ENCODE results near the gene PLPP6. TPM values are rescaled to one million over a fixed set of nuclear protein-coding genes. Genes with fewer than 3 reads are reported as not detected.

Gene PLPP6
- total RNA-seq, 1 donor from 2014 or later = 11.4 TPM

GRCh38 chr9:4662989-4663792 lies 1.1 kb downstream of the PLPP6 start:
- DNase-seq (ENCODE audit: low spot score) = no peak

GRCh38 chr9:4663956-4664355 lies 1.9 kb downstream of the PLPP6 start:
- DNase-seq (ENCODE audit: low spot score) = no peak

DNA sequence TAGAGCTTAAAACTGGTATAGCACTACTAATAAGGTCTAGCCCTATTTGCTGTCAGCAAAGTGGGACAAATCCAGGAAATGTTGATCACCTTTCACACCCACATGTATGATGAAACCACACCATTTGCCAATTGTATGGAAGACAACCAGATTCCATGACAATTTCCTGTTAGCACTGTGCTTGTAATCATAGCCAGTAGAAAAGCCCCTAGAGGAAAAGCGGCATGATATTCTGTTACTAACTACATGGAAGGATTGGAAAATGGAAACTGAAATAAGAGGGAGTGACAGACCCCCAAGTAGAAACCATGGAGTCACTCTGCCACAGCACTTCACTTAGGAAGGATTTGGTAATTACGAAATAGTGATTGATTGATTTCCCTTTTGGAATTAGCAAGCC lies 3.3 kb downstream of the PLPP6 start:
- no peak for DNase-seq (ENCODE audit: low spot score)

DNA sequence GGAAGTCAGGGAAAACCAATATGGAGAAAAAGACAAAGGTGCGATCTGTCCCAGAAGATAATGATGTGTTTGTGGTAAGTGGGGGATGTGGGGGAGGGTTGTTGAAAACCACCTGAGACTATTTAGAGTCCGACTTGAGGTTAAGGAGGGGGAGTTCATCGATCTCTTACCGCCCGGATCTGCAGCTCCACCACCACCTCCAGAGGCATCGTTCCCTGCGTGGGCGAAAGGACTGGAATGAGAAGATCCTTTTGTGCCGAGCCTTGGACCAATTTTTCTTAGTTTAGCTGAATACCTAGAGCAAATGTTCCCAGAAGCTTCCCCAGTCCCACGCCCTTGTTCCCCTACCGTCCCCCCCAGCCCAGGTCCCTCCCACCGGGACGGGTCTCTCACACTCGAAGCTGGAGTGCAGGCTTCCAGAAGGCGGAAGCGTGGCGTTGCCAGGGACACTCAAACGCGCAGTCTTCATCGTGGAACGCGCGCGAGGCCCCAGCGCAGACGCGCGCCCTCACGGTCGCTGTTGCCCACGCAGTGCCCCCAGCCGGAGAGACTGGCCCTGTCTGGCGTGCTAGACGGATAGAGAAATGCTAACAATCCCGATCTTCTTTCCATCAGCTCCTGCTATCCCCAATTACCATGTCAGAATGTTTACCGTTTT lies 4.1 kb downstream of the PLPP6 start, which contains the start of gene SPATA6L:
SPATA6L (minus strand) TSS at position 439 of the 658 bp plus-strand sequence; CDS start at position 209, 230 bp downstream.
- DNase-seq (ENCODE audit: low spot score) = peak; percentile 56

DNA sequence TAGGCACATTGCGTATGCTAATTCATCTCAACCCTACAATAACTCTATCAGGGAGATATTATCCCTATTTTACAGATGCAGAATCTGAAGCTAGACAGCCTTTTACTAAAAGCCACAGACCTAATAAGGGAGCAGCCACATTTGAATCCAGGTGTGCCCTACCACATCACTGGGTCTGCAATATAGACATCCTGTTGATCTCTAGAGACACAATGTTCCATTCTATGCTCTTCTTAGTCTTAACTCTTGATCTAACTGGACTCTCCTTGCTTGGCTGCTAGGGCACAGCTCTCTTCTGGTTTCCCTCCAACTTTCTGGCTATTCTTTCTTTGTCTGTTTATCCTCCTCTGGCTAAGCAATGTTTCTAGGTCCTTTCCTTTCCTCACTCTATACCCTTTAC lies 5.6 kb downstream of the PLPP6 start:
- DNase-seq (ENCODE audit: low spot score) = no peak

- DNase-seq (ENCODE audit: low spot score) = no peak
Measured at GRCh38 chr9:4668604-4669003, 6.5 kb downstream of the PLPP6 start.

GRCh38 chr9:4669890-4670289 lies 7.8 kb downstream of the PLPP6 start:
- no peak for DNase-seq (ENCODE audit: low spot score)

GRCh38 chr9:4670591-4670990 lies 8.5 kb downstream of the PLPP6 start:
- DNase-seq (ENCODE audit: low spot score) = no peak

DNA sequence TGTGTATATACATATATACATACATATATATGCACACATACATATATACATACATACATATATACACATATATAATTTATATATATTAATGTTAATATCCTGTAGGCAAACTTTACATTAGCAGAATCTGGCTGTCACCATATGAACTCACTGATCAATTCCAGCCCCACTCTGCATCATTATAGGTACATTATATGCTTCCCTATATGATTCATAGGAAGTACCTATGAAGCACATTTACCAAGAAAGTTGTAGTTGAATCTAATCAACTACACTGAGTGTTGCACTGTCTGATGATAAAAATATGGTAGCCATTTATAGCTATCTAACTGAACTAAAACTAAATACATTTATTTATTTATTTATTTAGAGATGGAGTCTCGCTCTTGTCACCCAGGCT lies 9.6 kb downstream of the PLPP6 start:
- no peak for DNase-seq (ENCODE audit: low spot score)

GRCh38 chr9:4674783-4675182 lies 12.7 kb downstream of the PLPP6 start:
- DNase-seq (ENCODE audit: low spot score) = no peak

GRCh38 chr9:4677392-4677791 lies 15.3 kb downstream of the PLPP6 start:
- DNase-seq (ENCODE audit: low spot score) = no peak

- DNase-seq (ENCODE audit: low spot score) = no peak
Measured at GRCh38 chr9:4678679-4679267, 16.7 kb downstream of the PLPP6 start.

GRCh38 chr9:4679268-4680172 lies 17.4 kb downstream of the PLPP6 start, which contains the start of gene CDC37L1:
TSS of gene CDC37L1 (plus strand) at chr9:4679569. CDS start at chr9:4679768, 199 bp downstream.
- peak; percentile 100 for DNase-seq (ENCODE audit: low spot score)

DNA sequence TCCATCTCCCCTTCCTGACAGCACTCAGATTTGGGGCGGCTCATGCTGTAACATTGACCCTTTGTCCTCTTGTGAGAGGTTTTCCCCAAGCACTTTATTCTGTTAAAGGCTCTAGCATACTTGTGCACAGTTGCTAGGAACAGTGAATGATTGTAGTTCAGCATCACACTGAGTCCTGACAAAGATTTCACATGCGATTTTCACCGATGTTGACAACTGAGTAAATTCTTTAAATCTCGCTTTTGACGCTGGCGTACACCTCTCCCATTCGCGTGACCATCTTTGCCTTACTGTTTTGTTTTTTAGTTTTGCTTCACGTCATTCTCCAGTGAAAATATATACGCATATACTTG lies 18.1 kb downstream of the PLPP6 start:
- no peak for DNase-seq (ENCODE audit: low spot score)

DNA sequence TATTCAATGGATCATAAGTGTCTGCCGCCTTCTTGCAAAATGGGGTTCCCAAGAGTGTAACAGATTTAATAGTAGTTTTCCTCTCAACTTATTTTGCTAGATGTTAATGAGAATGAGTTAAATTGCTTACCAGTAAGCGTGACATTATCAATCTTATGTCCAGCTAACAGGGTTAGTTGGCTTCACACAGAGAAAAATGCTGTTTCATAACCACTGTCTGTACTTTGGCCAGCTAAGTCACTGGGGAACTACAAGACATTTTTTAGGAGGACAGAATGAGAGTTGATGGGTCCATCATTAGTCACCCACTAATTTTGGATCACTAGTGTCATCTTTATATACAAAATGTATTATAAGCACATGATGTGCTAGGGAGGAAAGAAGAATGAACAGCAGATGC lies 18.7 kb downstream of the PLPP6 start:
- DNase-seq (ENCODE audit: low spot score) = no peak

DNA sequence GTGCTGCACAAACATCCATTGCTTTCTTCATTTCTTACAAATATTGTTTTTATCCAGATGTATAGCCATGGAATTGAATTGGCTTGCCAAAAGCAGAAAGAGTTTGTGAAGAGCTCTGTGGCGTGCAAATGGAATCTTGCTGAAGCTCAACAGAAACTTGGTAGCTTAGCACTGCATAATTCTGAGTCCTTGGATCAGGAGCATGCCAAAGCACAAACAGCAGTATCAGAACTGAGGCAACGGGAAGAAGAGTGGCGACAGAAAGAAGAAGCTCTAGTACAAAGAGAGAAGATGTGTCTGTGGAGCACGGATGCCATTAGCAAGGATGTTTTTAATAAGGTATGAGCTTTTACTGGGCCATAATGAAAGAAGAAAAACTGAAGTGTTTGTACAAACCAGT lies 22.7 kb downstream of the PLPP6 start:
- no peak for DNase-seq (ENCODE audit: low spot score)

- DNase-seq (ENCODE audit: low spot score) = no peak
Measured at GRCh38 chr9:4686112-4686511, 24.0 kb downstream of the PLPP6 start.

- DNase-seq (ENCODE audit: low spot score) = no peak
Measured at GRCh38 chr9:4686584-4686983, 24.5 kb downstream of the PLPP6 start.

DNA sequence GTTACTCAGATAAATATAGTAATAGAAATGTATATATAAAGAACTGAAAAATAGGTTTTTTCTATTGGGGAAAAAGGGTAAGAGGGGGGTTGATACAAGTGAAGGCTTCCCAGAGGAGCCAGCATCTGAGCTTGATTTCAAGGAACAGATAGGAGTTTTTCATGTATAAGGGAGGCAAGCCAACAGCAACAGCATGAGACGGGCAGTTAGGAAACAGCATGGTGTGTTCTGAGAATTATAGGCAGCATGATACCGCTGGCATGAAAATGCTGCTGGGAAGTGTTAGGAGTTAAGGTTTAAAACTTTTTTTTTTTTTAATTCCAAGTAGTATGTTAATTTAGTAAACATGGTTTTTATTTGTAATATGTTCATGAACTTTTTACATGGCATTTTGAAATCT lies 26.9 kb downstream of the PLPP6 start:
- no peak for DNase-seq (ENCODE audit: low spot score)

- DNase-seq (ENCODE audit: low spot score) = no peak
Measured at GRCh38 chr9:4689687-4690104, 27.6 kb downstream of the PLPP6 start.

DNA sequence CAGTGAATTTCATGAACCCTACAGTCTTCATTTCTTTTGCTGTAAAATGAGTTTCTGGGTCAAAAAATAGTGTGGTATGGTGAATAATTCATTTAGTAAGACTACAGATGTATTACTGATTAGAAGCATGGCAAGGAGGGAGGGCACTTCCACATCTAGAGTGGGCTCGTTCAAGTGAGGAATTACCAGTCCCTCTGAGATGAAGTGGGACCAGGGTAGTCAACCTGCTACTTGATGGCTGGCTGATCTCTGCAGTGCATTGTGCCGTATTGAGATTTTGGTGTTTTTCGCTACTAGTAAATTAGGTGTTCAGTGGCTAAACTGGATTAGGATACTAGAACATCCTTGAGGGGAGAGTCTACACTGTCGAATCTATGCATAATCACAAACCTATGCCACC lies 28.1 kb downstream of the PLPP6 start:
- DNase-seq (ENCODE audit: low spot score) = no peak

GRCh38 chr9:4691795-4692194 lies 29.7 kb downstream of the PLPP6 start:
- no peak for DNase-seq (ENCODE audit: low spot score)

Measured in ureter (tissue), 1 donor.